ENCODE data around the gene ZSWIM7. TPM values are rescaled to one million over a fixed set of nuclear protein-coding genes. Genes with fewer than 3 reads are reported as not detected.

Gene ZSWIM7
- total and polyA plus RNA-seq, 2 experiments from 2014 or later: 16.3 to 50.4 TPM

DNA sequence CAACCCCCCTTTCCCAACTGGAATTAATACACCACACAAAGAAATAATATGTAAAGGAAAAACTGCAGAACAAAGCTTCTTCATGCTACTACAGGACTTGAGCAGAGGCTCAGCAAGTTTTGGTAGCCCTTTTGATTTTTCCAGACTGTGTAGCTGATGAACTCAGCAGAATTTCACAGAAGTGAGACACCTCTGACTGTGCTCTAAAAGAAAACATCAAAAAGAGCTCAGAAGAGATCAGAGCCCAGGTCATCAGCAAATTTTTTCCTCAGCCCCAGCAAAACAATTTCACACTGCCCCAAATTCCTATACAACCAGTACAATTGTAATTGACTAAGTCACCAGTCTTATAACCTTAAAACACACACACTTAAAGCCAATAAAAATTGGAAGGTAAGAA, 38.1 kb upstream of the ZSWIM7 start:
- ATAC-seq (no peak), DNase-seq (ENCODE audit: low spot score) (no peak)
- peaks cover 82% of the 10 kb centered on the region for H3K36me3 Mint-ChIP-seq (ENCODE audit: low read depth)
- H3K36me3 ChIP-seq (ENCODE audit: insufficient read depth): peaks cover 22% of the 10 kb centered on the region
- H3K4me3 ChIP-seq: no peak overlapping the region
- peaks cover 8% of the 10 kb centered on the region for H3K27me3 Mint-ChIP-seq (ENCODE audit: insufficient read depth, low read depth, poor library complexity)
- no peak for TF ChIP-seq ZNF331 (CRISPR knock-in tag; IDR thresholded peaks at IDR 0.05; ENCODE audit: low read depth)
- TF ChIP-seq, protein P1, sequence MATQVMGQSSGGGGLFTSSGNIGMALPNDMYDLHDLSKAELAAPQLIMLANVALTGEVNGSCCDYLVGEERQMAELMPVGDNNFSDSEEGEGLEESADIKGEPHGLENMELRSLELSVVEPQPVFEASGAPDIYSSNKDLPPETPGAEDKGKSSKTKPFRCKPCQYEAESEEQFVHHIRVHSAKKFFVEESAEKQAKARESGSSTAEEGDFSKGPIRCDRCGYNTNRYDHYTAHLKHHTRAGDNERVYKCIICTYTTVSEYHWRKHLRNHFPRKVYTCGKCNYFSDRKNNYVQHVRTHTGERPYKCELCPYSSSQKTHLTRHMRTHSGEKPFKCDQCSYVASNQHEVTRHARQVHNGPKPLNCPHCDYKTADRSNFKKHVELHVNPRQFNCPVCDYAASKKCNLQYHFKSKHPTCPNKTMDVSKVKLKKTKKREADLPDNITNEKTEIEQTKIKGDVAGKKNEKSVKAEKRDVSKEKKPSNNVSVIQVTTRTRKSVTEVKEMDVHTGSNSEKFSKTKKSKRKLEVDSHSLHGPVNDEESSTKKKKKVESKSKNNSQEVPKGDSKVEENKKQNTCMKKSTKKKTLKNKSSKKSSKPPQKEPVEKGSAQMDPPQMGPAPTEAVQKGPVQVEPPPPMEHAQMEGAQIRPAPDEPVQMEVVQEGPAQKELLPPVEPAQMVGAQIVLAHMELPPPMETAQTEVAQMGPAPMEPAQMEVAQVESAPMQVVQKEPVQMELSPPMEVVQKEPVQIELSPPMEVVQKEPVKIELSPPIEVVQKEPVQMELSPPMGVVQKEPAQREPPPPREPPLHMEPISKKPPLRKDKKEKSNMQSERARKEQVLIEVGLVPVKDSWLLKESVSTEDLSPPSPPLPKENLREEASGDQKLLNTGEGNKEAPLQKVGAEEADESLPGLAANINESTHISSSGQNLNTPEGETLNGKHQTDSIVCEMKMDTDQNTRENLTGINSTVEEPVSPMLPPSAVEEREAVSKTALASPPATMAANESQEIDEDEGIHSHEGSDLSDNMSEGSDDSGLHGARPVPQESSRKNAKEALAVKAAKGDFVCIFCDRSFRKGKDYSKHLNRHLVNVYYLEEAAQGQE (IDR thresholded peaks at IDR 0.05; ENCODE audit: unreplicated experiment): no peak
- TF ChIP-seq ZNF114 (CRISPR knock-in tag; IDR thresholded peaks at IDR 0.05): no peak
- TF ChIP-seq, protein P2, sequence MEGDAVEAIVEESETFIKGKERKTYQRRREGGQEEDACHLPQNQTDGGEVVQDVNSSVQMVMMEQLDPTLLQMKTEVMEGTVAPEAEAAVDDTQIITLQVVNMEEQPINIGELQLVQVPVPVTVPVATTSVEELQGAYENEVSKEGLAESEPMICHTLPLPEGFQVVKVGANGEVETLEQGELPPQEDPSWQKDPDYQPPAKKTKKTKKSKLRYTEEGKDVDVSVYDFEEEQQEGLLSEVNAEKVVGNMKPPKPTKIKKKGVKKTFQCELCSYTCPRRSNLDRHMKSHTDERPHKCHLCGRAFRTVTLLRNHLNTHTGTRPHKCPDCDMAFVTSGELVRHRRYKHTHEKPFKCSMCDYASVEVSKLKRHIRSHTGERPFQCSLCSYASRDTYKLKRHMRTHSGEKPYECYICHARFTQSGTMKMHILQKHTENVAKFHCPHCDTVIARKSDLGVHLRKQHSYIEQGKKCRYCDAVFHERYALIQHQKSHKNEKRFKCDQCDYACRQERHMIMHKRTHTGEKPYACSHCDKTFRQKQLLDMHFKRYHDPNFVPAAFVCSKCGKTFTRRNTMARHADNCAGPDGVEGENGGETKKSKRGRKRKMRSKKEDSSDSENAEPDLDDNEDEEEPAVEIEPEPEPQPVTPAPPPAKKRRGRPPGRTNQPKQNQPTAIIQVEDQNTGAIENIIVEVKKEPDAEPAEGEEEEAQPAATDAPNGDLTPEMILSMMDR (conservative IDR thresholded peaks at IDR 0.05; ENCODE audit: low read depth in 2 of 2): no peak
- TF ChIP-seq, protein P3, sequence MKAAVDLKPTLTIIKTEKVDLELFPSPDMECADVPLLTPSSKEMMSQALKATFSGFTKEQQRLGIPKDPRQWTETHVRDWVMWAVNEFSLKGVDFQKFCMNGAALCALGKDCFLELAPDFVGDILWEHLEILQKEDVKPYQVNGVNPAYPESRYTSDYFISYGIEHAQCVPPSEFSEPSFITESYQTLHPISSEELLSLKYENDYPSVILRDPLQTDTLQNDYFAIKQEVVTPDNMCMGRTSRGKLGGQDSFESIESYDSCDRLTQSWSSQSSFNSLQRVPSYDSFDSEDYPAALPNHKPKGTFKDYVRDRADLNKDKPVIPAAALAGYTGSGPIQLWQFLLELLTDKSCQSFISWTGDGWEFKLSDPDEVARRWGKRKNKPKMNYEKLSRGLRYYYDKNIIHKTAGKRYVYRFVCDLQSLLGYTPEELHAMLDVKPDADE (IDR thresholded peaks at IDR 0.05): no peak
- TF ChIP-seq EZH2 (IDR thresholded peaks at IDR 0.05; ENCODE audit: low read depth, unreplicated experiment): no peak
- TF ChIP-seq EZH2phosphoT487 (IDR thresholded peaks at IDR 0.05; ENCODE audit: unreplicated experiment): no peak
- no peak for TF ChIP-seq STAT1 (IDR thresholded peaks at IDR 0.05; ENCODE audit: unreplicated experiment)
- TF ChIP-seq CREB1 (CRISPR knock-in tag; IDR thresholded peaks at IDR 0.05; ENCODE audit: low read depth): no peak
- TF ChIP-seq JUNB (IDR thresholded peaks at IDR 0.05; ENCODE audit: unreplicated experiment): no peak
- TF ChIP-seq POLR2AphosphoS5 (IDR thresholded peaks at IDR 0.05; ENCODE audit: low read depth): no peak
- H3K27ac Mint-ChIP-seq: no peak overlapping the region
- H2AFZ ChIP-seq: no peak overlapping the region
- no peaks in the 10 kb centered on the region for H3K27me3 ChIP-seq (ENCODE audit: insufficient read depth)
- peaks cover under 1% of the 10 kb centered on the region; the same call in 2 of the 3 replicates for H3K4me1 Mint-ChIP-seq
- H3K4me3 Mint-ChIP-seq: no peak overlapping the region
- no peaks in the 10 kb centered on the region for H4K20me1 ChIP-seq (replicated peaks; ENCODE audit: insufficient read depth)
- no peaks in the 10 kb centered on the region; the same call in 1 of the 2 replicates for H3K79me2 ChIP-seq (replicated peaks; ENCODE audit: insufficient read depth)
- H3K9me2 ChIP-seq (ENCODE audit: insufficient read depth): no peaks in the 10 kb centered on the region
- H3K9me3 Mint-ChIP-seq: no peaks in the 10 kb centered on the region
- peaks cover 5% of the 10 kb centered on the region; the same call in 1 of the 2 replicates for H3K4me1 ChIP-seq (ENCODE audit: insufficient read depth)
- H3F3A ChIP-seq (replicated peaks; ENCODE audit: low read depth): no peaks in the 10 kb centered on the region
- H3K4me2 ChIP-seq: no peak overlapping the region
- no peak overlapping the region for H3K27ac ChIP-seq (ENCODE audit: low read depth)
